ENCODE data around the gene PEPD. TPM values are rescaled to one million over a fixed set of nuclear protein-coding genes. Genes with fewer than 3 reads are reported as not detected.

Gene PEPD
- total RNA-seq, 1 experiment from 2014 or later: 40.5 TPM

DNA sequence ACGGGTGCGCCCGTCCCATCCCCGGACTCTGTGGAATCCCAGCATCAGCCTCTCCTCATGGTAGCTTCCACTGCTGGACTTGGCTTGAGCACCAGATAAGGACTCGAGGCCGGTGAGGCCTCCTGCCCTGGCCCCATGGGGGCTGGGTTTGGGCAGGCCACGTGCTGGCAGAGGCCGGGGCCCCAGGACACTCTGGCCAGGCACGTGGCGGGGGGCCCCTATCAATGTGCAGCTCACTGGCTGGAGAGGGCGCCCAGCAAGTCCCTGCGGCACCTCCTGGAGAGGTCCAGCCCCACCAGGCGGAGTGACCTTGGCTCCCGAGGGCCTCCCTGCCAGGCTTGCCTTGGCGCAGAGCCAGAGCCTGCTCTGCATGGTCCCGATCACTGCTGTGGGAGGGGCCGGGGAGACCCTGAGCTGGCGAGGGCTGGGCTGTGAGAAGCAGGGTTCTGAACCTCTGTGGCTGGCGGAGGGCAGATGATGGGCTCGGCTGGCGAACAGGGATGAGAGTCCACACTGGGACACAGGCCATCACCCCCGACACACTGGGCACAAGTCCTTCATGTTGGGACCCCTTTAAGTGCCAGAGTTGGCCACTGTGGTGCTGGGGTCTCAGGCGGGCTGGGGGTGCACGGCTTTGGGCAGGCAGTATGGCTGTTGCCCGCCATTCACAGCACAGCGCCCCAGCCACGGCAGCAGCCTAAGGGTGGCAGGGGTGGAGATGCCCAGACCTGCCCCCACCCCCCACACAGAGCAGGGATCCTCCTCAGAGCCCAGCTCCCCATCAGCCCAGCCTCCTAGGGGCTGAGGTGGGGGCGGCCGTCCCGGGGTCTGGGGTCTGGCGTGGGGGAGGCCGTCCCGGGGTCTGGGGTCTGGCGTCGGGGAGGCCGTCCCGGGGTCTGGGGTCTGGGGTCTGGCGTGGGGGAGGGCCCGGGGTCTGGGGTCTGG is 129.0 kb downstream of the PEPD start:
- Histone ChIP-seq H3K4me3 (replicated peaks in 1 of 2; ENCODE audit: low read depth in 1 of 2, low read length in 2 of 2) (no peak overlapping the region), H3K9me3 (ENCODE audit: control insufficient read depth in 1 of 2, insufficient read depth in 1 of 2, low read depth in 1 of 2, low read length in 2 of 2) (no peaks in the 10 kb centered on the region), H2AFZ (ENCODE audit: low read depth, low read length, poor library complexity, severe bottlenecking) (no peak overlapping the region), H4K20me1 (ENCODE audit: insufficient read depth) (no peaks in the 10 kb centered on the region), H3K9me2 (ENCODE audit: insufficient read depth) (no peaks in the 10 kb centered on the region), H3K27ac (ENCODE audit: low read depth, low read length) (no peak overlapping the region), H3K36me3 (ENCODE audit: control insufficient read depth in 1 of 2, insufficient read depth in 2 of 2, low read length in 2 of 2) (no peaks in the 10 kb centered on the region; a peak in 1 of 4 replicates), H3K4me1 (ENCODE audit: control insufficient read depth in 1 of 2, insufficient read depth in 2 of 2, low read length in 2 of 2) (no peaks in the 10 kb centered on the region), H3K27me3 (ENCODE audit: insufficient read depth, low read length) (no peaks in the 10 kb centered on the region), H3K79me2 (ENCODE audit: insufficient read depth, low read length) (no peaks in the 10 kb centered on the region), H3K9ac (ENCODE audit: low read length) (no peak overlapping the region), H3K4me2 (ENCODE audit: low read length) (no peak overlapping the region)
- TF ChIP-seq ELF1 (IDR thresholded peaks at IDR 0.05; ENCODE audit: borderline replicate concordance, low read depth) (no peak), POLR2AphosphoS5 (IDR thresholded peaks at IDR 0.05; ENCODE audit: low read depth, low read length) (no peak), ZNF274 (IDR thresholded peaks at IDR 0.05; ENCODE audit: low read depth, low read length) (no peak), ZFX (IDR thresholded peaks at IDR 0.05) (no peak), EZH2phosphoT487 (IDR thresholded peaks at IDR 0.05; ENCODE audit: borderline replicate concordance) (no peak), EGR1 (IDR thresholded peaks at IDR 0.05; ENCODE audit: low read depth) (no peak)
- TF ChIP-seq, protein P1, sequence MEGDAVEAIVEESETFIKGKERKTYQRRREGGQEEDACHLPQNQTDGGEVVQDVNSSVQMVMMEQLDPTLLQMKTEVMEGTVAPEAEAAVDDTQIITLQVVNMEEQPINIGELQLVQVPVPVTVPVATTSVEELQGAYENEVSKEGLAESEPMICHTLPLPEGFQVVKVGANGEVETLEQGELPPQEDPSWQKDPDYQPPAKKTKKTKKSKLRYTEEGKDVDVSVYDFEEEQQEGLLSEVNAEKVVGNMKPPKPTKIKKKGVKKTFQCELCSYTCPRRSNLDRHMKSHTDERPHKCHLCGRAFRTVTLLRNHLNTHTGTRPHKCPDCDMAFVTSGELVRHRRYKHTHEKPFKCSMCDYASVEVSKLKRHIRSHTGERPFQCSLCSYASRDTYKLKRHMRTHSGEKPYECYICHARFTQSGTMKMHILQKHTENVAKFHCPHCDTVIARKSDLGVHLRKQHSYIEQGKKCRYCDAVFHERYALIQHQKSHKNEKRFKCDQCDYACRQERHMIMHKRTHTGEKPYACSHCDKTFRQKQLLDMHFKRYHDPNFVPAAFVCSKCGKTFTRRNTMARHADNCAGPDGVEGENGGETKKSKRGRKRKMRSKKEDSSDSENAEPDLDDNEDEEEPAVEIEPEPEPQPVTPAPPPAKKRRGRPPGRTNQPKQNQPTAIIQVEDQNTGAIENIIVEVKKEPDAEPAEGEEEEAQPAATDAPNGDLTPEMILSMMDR (IDR thresholded peaks at IDR 0.05 in 2 of 3, conservative IDR thresholded peaks at IDR 0.05 in 1 of 3; ENCODE audit: borderline replicate concordance in 1 of 3, insufficient read depth in 1 of 3, low read depth in 2 of 3, low read length in 2 of 3): no peak
- ChIA-PET RAD21 (ENCODE audit: low non-redundant PET in 1 of 2, low total read pairs in 2 of 2, uncharacterized antibody in 2 of 2, unreplicated experiment in 2 of 2) (interaction anchor here in 1 of 2 experiments (0.6 kb wide), 1 partner anchor 114 kb away, joined by 3 read pairs; no protein-coding TSS in a partner anchor), POLR2A (no interaction called here), CTCF (no interaction called here)
- intact Hi-C loops (cut with micrococcal nuclease): no loop called here
- BruUV-seq (replicated peaks): no TSS peak
- DNase-seq (ENCODE audit: low read depth, low spot score): no peak
- ATAC-seq: no peak

Measured in HCT116 (cell line).